Metanephros (tissue), 2 donors: ENCODE measurements around the gene RPRML. TPM values are rescaled to one million over a fixed set of nuclear protein-coding genes. Genes with fewer than 3 reads are reported as not detected.

Experiments
- small RNA-seq: library from RNA; depleted of rRNA; stranded (forward); fragments of <200 nt; gene quantifications from one replicate; pipeline ENCODE3, GENCODE V24; 2014; ENCODE audit warnings: low replicate concordance
- total RNA-seq: library from RNA; depleted of rRNA; stranded (reverse); fragments of >200 nt; gene quantifications from one replicate; pipeline ENCODE4 v1.2.3, GENCODE V29; 2014

RPRML gene
- total RNA-seq: 0.35 TPM

GRCh38 chr17:46979147-46979863 is at the start of gene RPRML:
TSS of gene RPRML (minus strand) at chr17:46979253. CDS start at chr17:46979007, 246 bp downstream.

Small RNA genes within 50 kb of the gene (small RNA-seq; reads per million reads assigned to genes)
- gene MIR5089: not detected

Other genes with a start within 250 kb of the RPRML start
- gene WNT3, start 160.6 kb downstream of the RPRML start, total RNA-seq: 0.82 TPM
- 53.8 TPM for gene WNT9B, start 127.7 kb downstream of the RPRML start, total RNA-seq
- 53.5 TPM for gene GOSR2, start 56.1 kb downstream of the RPRML start, total RNA-seq
- 47.4 TPM for gene CDC27, start 210.0 kb upstream of the RPRML start, total RNA-seq
- gene MYL4, start 230.1 kb upstream of the RPRML start, total RNA-seq: 45.8 TPM